Naive thymus-derived CD8-positive, alpha-beta T cell (primary cell): ENCODE measurements around the gene DTNB. TPM values are rescaled to one million over a fixed set of nuclear protein-coding genes. Genes with fewer than 3 reads are reported as not detected.

Experiments
- ATAC-seq, 2 donors: fragments of 150-1000 bp; cut with Tn5 transposase in 1 of 2; sonication (Bioruptor Pico), chemical (Tn5 transposase) in 1 of 2; 1 replicate in 1 of 2; 2 replicates in 1 of 2; pipeline ENCODE4 v1.10.0; 2021; ENCODE audit warnings: mild to moderate bottlenecking in 2 of 2, moderate library complexity in 2 of 2
- POLR2A ChIA-PET: fragments of 350-600 bp; sonication (Branson Sonifier 250); formaldehyde crosslinking; loops from one replicate; lab custom pipeline; 2021; ENCODE audit warnings: antibody characterized with exemption; lab: Charles Lee
- DNase-seq, 10 donors: peaks; one replicate each; pipeline versions ENCODE4 v3.0.0 to v3.0.0-alpha.2; 2020 to 2022
- H3K27ac Mint-ChIP-seq, 10 donors: one replicate each; pipeline ENCODE4 v1.8.0; 2020 to 2022; ENCODE audit warnings: mild to moderate bottlenecking in 10 of 10, mixed read lengths in 10 of 10, moderate library complexity in 4 of 10, inconsistent platforms in 1 of 10
- H3K27me3 Mint-ChIP-seq, 5 donors: one replicate each; pipeline ENCODE4 v1.8.0; 2021 to 2022; ENCODE audit warnings: mixed read lengths in 5 of 5
- H3K36me3 Mint-ChIP-seq, 3 donors: one replicate each; pipeline ENCODE4 v1.8.0; 2020 to 2022; ENCODE audit warnings: mixed read lengths in 3 of 3, mild to moderate bottlenecking in 2 of 3, inconsistent platforms in 1 of 3
- H3K4me1 Mint-ChIP-seq, 4 donors: one replicate each; pipeline ENCODE4 v1.8.0; 2021 to 2022; ENCODE audit warnings: mixed read lengths in 4 of 4
- H3K4me3 Mint-ChIP-seq, 10 donors: one replicate each; pipeline ENCODE4 v1.8.0; 2020 to 2022; ENCODE audit warnings: mild to moderate bottlenecking in 10 of 10, mixed read lengths in 10 of 10, moderate library complexity in 6 of 10, inconsistent platforms in 1 of 10
- H3K9me3 Mint-ChIP-seq, 9 donors: one replicate each; pipeline ENCODE4 v1.8.0; 2020 to 2022; ENCODE audit warnings: mixed read lengths in 9 of 9, mild to moderate bottlenecking in 3 of 9, inconsistent platforms in 1 of 9, moderate library complexity in 1 of 9
- polyA plus RNA-seq, 3 donors: library from polyadenylated mRNA; unstranded; fragments of 300-500 nt; fragmentation: Illumina TruSeq; gene quantifications; one replicate each; pipeline ENCODE4 v1.2.3, GENCODE V29; 2021
- total RNA-seq, 8 experiments: library from RNA in 2 of 8; stranded (reverse) in 2 of 8; gene quantifications; one replicate each; pipeline ENCODE4 v1.2.3 and lab custom pipeline; 2021 to 2026

The DTNB gene
- total and polyA plus RNA-seq, 5 experiments from 2014 or later, result 16.3 to 41.5 (median 18.4) TPM

- no peaks in the 10 kb centered on the region for H3K9me3 Mint-ChIP-seq
- ATAC-seq, result no peak
- POLR2A ChIA-PET, result no interaction called here
Observed at GRCh38 chr2:25528173-25528572, 145.2 kb downstream of the DTNB start.

GRCh38 chr2:25524507-25524906 lies 148.9 kb downstream of the DTNB start:
- Mint-ChIP-seq H3K9me3 (no peaks in the 10 kb centered on the region), H3K4me3 (no peak overlapping the region), H3K27me3 (no peaks in the 10 kb centered on the region), H3K27ac (peak overlapping the region in 1 of 10 donors; percentile 11), H3K36me3 (peaks cover 0 to 17% (median under 1%) of the 10 kb centered on the region in 3 donors), H3K4me1 (peaks cover 5 to 9% (median 7%) of the 10 kb centered on the region in 4 donors)
- ATAC-seq (no peak), DNase-seq (no peak)
- POLR2A ChIA-PET, result interaction anchor here (0.7 kb wide), 1 partner anchor 118 kb away, joined by 3 read pairs; no protein-coding TSS in a partner anchor

More at GRCh38 chr2:25528173-25528572, 145.2 kb downstream of the DTNB start:
- DNase-seq, result no peak
- Mint-ChIP-seq H3K36me3 (peaks cover 0 to 24% (median 4%) of the 10 kb centered on the region in 3 donors), H3K27me3 (no peaks in the 10 kb centered on the region), H3K27ac (no peak overlapping the region), H3K4me1 (peaks cover 0 to 6% (median 3%) of the 10 kb centered on the region in 4 donors), H3K4me3 (no peak overlapping the region)

GRCh38 chr2:25523060-25523459 lies 150.3 kb downstream of the DTNB start:
- Mint-ChIP-seq H3K9me3 (no peaks in the 10 kb centered on the region), H3K36me3 (peaks cover 0 to 9% (median 0%) of the 10 kb centered on the region in 3 donors)
- POLR2A ChIA-PET, result interaction anchor here (0.6 to 1.3 kb wide), 3 partner anchors 25 to 362 kb away, joined by 3 read pairs; no protein-coding TSS in a partner anchor

DNA sequence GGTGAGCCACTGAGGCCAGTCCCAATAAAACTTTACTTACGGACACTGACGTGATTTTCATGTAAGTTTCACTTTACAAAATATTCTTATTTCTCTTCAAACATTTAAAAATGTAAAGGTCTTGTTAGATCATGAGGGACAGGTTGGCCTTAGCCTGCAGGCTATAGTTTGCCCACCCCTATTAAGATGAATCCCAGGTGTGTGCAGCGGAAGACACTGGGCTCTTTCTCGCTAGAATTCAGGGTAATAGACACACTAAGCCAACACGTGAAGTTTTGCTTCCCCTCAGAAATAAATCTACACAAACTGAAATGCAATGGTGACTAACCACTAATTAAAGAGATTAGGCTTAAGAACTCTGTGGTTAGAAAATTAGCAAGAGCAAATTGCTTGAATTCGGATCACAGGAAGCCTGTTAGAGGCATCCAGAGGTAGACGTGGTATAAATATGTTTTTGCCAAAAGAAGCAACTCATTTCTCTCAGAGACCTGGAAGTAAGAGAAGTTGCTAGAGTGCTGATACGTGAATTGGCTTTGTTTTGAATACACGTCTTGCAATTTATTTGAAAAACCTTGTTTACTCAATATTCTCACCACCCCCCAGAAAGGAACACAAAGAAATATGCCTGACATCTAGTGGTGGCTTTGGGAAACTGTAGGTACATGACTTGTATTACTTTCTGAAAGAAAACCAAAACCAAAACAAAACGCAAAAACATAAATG lies 151.6 kb downstream of the DTNB start:
- POLR2A ChIA-PET, result interaction anchor here (0.7 kb wide), 3 partner anchors 208 to 514 kb away, joined by 4 to 7 read pairs (median 4); no protein-coding TSS in a partner anchor
- Mint-ChIP-seq H3K9me3 (no peaks in the 10 kb centered on the region), H3K27ac (peak overlapping the region in 9 of 10 donors; percentile 27 to 82 (median 54)), H3K4me3 (peak overlapping the region; percentile 0 to 61 (median 38)), H3K4me1 (peaks cover 5 to 15% (median 7%) of the 10 kb centered on the region in 4 donors), H3K36me3 (peaks cover 0 to 8% (median 3%) of the 10 kb centered on the region in 3 donors), H3K27me3 (no peaks in the 10 kb centered on the region)
- ATAC-seq (peak; percentile 96 to 100), DNase-seq (peak in 8 of 10 donors; percentile 23 to 80 (median 62))

More at GRCh38 chr2:25523060-25523459, 150.3 kb downstream of the DTNB start:
- H3K4me3 Mint-ChIP-seq, result no peak overlapping the region
- H3K27me3 Mint-ChIP-seq, result no peaks in the 10 kb centered on the region
- ATAC-seq (no peak), DNase-seq (no peak)
- H3K4me1 Mint-ChIP-seq, result peaks cover 5 to 9% (median 7%) of the 10 kb centered on the region in 4 donors
- H3K27ac Mint-ChIP-seq, result peak overlapping the region in 3 of 10 donors; percentile 37 to 63 (median 52)

DNA sequence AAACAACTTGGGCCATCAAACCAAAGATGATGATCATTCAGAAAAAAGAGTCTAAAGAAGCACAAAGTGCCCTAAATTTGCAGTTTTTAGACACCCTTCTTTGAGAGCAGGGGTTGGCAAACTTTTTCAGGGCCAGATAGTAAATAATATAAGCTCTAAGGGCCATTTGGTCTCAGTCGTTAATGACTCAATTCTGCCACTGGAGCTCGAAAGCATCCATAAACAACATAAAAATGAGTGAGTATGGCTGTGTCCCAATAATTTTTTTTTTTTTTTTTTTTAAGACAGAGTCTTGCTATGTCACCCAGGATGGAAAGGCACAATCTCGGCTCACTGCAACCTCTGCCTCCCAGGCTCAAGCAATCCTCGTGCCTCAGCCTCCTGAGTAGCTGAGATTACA lies 152.3 kb downstream of the DTNB start:
- no peak for ATAC-seq

DNA sequence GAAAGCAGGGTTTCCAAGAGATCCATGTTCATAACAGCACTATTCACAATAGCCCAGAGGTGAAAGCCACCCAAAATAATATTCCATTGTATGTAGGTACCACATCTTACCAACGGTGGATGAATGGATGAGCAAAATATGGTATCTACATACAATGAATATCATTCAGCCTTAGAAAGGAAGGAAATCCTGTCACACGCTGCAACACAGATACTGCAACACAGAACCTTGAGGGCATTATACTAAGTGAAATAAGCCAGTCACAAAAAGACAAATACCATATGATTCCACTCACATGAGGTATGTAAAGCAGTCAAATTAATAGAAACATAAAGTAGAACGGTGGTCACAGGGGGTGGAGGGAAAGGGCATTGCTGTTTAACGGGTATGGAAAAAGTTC lies 155.7 kb downstream of the DTNB start:
- Mint-ChIP-seq H3K4me3 (no peak overlapping the region), H3K4me1 (peaks cover 5 to 23% (median 16%) of the 10 kb centered on the region in 4 donors), H3K27me3 (no peaks in the 10 kb centered on the region), H3K36me3 (peaks cover 0 to 17% (median 3%) of the 10 kb centered on the region in 3 donors), H3K27ac (no peak overlapping the region), H3K9me3 (no peaks in the 10 kb centered on the region)
- ATAC-seq (no peak), DNase-seq (no peak)
- POLR2A ChIA-PET, result interaction anchor here (1.1 kb wide), 1 partner anchor 177 kb away, joined by 3 read pairs; no protein-coding TSS in a partner anchor

More for the DNA sequence above, 152.3 kb downstream of the DTNB start:
- Mint-ChIP-seq H3K9me3 (no peaks in the 10 kb centered on the region), H3K4me1 (peaks cover 5 to 15% (median 7%) of the 10 kb centered on the region in 4 donors), H3K27me3 (no peaks in the 10 kb centered on the region), H3K4me3 (no peak overlapping the region), H3K36me3 (peaks cover 0 to 9% (median 3%) of the 10 kb centered on the region in 3 donors), H3K27ac (no peak overlapping the region)
- POLR2A ChIA-PET, result interaction anchor here (0.7 kb wide), 3 partner anchors 207 to 514 kb away, joined by 4 to 7 read pairs (median 4); no protein-coding TSS in a partner anchor
- no peak for DNase-seq

- Mint-ChIP-seq H3K27me3 (no peaks in the 10 kb centered on the region), H3K4me1 (peaks cover 2 to 17% (median 8%) of the 10 kb centered on the region in 4 donors), H3K9me3 (no peaks in the 10 kb centered on the region), H3K36me3 (peaks cover 0 to 22% (median 3%) of the 10 kb centered on the region in 3 donors), H3K4me3 (no peak overlapping the region), H3K27ac (peak overlapping the region in 3 of 10 donors; percentile 16 to 33 (median 26))
- DNase-seq (no peak), ATAC-seq (no peak)
- POLR2A ChIA-PET, result no interaction called here
Observed at GRCh38 chr2:25514043-25514637, 159.2 kb downstream of the DTNB start.

DNA sequence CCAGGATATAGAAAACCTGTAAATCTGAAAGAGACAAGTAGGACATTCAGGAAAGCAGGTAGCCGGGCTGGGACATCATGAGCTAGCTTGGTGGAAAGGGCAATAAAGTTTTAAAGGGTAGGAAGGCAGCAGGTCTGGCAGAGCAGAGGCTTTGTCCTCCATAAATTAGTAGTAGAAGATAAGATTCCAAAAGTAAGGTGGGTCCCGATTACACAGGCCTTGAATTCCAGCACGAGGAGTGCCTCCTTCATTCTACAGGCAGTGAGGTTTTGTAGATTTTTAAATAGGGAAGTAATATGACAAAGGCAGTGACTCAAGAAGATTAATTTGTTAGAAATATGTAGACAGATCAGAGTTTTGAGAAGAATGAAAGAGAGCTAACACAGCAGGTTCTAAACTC lies 160.7 kb downstream of the DTNB start:
- Mint-ChIP-seq H3K9me3 (no peaks in the 10 kb centered on the region), H3K36me3 (peaks cover 0 to 22% (median 3%) of the 10 kb centered on the region in 3 donors), H3K4me1 (peaks cover 2 to 17% (median 7%) of the 10 kb centered on the region in 4 donors), H3K4me3 (no peak overlapping the region), H3K27me3 (no peaks in the 10 kb centered on the region), H3K27ac (peak overlapping the region in 1 of 10 donors; percentile 17)
- ATAC-seq (no peak), DNase-seq (no peak)
- POLR2A ChIA-PET, result no interaction called here

GRCh38 chr2:25506226-25506625 lies 167.2 kb downstream of the DTNB start:
- Mint-ChIP-seq H3K27me3 (no peaks in the 10 kb centered on the region), H3K4me3 (no peak overlapping the region), H3K4me1 (peaks cover 0 to 10% (median 0%) of the 10 kb centered on the region in 4 donors), H3K27ac (no peak overlapping the region), H3K9me3 (no peaks in the 10 kb centered on the region), H3K36me3 (peaks cover 0 to 6% (median 2%) of the 10 kb centered on the region in 3 donors)
- DNase-seq, result no peak
- POLR2A ChIA-PET, result no interaction called here
- no peak for ATAC-seq

- ATAC-seq (no peak), DNase-seq (no peak)
- no peaks in the 10 kb centered on the region for H3K9me3 Mint-ChIP-seq
- H3K4me1 Mint-ChIP-seq, result peaks cover 0 to 10% (median 0%) of the 10 kb centered on the region in 4 donors
- POLR2A ChIA-PET, result no interaction called here
- peak overlapping the region in 2 of 10 donors; percentile 2 to 53 for H3K27ac Mint-ChIP-seq
- H3K27me3 Mint-ChIP-seq, result no peaks in the 10 kb centered on the region
- no peak overlapping the region for H3K4me3 Mint-ChIP-seq
- H3K36me3 Mint-ChIP-seq, result peaks cover 0 to 6% (median 2%) of the 10 kb centered on the region in 3 donors
Observed at GRCh38 chr2:25505622-25506021, 167.8 kb downstream of the DTNB start.

GRCh38 chr2:25505182-25505581 lies 168.2 kb downstream of the DTNB start:
- H3K27me3 Mint-ChIP-seq, result no peaks in the 10 kb centered on the region
- no peak for ATAC-seq
- POLR2A ChIA-PET, result no interaction called here

GRCh38 chr2:25504266-25504665 lies 169.1 kb downstream of the DTNB start:
- Mint-ChIP-seq H3K27me3 (no peaks in the 10 kb centered on the region), H3K4me1 (peaks cover 0 to 10% (median 0%) of the 10 kb centered on the region in 4 donors), H3K27ac (no peak overlapping the region), H3K4me3 (no peak overlapping the region), H3K36me3 (peaks cover 0 to 7% (median 4%) of the 10 kb centered on the region in 3 donors), H3K9me3 (no peaks in the 10 kb centered on the region)
- ATAC-seq (no peak), DNase-seq (no peak)
- POLR2A ChIA-PET, result no interaction called here

More at GRCh38 chr2:25505182-25505581, 168.2 kb downstream of the DTNB start:
- Mint-ChIP-seq H3K9me3 (no peaks in the 10 kb centered on the region), H3K4me3 (no peak overlapping the region), H3K36me3 (peaks cover 0 to 6% (median 3%) of the 10 kb centered on the region in 3 donors), H3K4me1 (peaks cover 0 to 10% (median 0%) of the 10 kb centered on the region in 4 donors), H3K27ac (peak overlapping the region in 2 of 10 donors; percentile 2 to 34)
- no peak for DNase-seq
